Activated CD4-positive, alpha-beta T cell treated with anti-CD3 and anti-CD28 coated beads, Interleukin-2, amount 10 ng/mL, durations not matched to agents 7 days and 5 days (primary cell): Measurements from ENCODE around the gene LPCAT2. TPM values are rescaled to one million over a fixed set of nuclear protein-coding genes. Genes with fewer than 3 reads are reported as not detected.

Experiments used
- total RNA-seq, 2 experiments: library from RNA; stranded (reverse); gene quantifications; one replicate each; pipeline ENCODE4 v1.2.3, GENCODE V29; 2021

The LPCAT2 gene
- total RNA-seq, 2 experiments from 2014 or later, result 0.30 to 0.87 TPM

Other genes starting within 250 kb of the LPCAT2 start
- gene IRX6, start 184.9 kb upstream of the LPCAT2 start, total RNA-seq, result not detected
- not detected for gene MMP2, start 29.9 kb upstream of the LPCAT2 start, total RNA-seq
- not detected for gene CAPNS2, start 57.6 kb downstream of the LPCAT2 start, total RNA-seq
- not detected for gene SLC6A2, start 146.9 kb downstream of the LPCAT2 start, total RNA-seq